GDM1 (cell line): ENCODE data around the gene KRT72.

Source experiments
- DNase-seq: peaks from one replicate; lab custom pipeline; 2025; lab: John Stamatoyannopoulos, UW

The KRT72 gene

DNA sequence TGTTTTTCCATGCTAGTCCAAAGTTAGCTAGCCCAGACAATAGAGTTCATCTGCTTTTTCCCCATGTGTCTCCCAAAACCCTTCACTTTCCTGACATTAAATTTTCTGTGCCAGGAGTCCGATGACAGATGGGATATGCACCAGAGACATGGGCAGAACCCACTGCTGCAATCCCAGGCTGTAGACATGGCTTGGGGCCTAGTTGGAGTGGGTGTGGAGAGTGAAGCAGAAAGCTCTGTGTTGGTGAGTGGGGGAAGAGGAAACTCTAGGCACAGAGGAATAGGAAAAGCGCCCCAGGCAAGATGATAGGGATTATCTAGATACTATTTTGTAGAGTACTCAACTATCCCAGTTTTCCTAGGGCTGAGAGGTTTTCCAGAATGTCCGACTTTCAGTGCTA lies 22.8 kb downstream of the KRT72 start:
- DNase-seq, result no peak

DNA sequence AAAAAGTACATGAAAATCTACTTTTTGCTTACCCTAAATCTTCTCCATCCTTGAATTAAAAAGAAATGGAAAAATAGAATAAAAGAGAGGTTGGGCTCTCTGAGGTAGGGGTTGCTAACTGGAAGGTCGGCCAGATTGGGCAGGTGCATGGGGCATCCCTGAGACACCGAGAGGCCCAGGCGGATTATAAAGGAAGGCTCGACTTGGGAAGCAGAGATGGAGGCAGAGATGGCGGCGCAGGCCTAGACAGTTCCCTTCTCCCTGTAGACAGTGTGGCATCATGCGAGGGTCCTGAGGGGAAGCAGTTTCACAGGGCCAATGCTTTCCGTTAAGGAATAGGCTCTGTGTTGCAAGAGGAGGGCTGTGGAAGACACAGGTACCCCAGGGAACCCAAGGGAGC lies 23.9 kb downstream of the KRT72 start:
- no peak for DNase-seq

- DNase-seq, result no peak
These were observed 25.3 kb downstream of the KRT72 start for GRCh38 chr12:52575948-52576347.

GRCh38 chr12:52575256-52575655 lies 26.0 kb downstream of the KRT72 start:
- DNase-seq, result no peak

- no peak for DNase-seq
These were observed 27.5 kb downstream of the KRT72 start, which contains the start of gene KRT74 for GRCh38 chr12:52573743-52574142. Gene KRT74 (minus strand): TSS chr12:52573843. CDS start chr12:52573777, 66 bp downstream.

GRCh38 chr12:52573306-52573705 lies 28.0 kb downstream of the KRT72 start:
- DNase-seq, result no peak

- no peak for DNase-seq
These were observed 30.8 kb downstream of the KRT72 start for GRCh38 chr12:52570511-52570910.

DNA sequence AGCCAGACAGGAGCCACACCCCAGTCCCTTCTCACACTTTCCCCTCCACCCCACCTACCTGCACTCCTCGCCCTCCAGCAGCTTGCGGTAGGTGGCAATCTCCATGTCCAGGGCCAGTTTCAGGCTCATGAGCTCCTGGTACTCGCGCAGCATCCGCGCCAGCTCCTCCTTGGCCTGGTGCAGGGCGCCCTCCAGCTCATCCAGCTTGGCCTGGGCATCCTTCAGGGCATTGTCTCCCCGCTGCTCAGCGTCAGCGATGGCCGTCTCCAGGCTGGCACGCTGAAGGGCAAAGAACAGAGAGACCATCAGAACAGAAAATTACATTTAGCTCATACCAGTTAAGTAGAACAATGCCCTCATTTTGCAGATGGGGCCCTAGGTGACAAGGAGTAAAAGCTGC lies 33.2 kb downstream of the KRT72 start:
- no peak for DNase-seq

DNA sequence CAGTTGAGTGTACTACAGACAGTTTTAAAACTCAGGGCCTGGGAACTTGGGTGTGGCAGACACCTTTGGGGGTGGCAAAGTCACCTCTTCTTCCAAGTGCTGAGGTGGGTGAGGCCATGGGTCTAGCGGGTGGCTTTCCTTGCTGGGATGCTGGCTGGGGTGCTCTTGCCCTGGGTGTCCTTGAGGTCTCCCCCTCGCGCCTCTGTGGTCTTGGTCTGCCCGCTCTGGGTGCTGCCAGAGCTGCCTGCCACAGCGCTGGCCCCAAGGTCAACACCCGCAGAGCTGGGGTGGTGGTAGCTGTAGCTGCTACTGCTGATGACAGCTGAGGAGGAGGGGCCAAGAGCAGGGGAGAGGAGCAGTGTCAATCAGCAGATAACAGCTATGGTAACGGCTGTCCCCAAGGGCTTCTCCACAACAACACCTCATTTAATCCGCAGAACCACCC lies 34.4 kb downstream of the KRT72 start:
- DNase-seq, result no peak

GRCh38 chr12:52564582-52564981 lies 36.7 kb downstream of the KRT72 start:
- no peak for DNase-seq

DNA sequence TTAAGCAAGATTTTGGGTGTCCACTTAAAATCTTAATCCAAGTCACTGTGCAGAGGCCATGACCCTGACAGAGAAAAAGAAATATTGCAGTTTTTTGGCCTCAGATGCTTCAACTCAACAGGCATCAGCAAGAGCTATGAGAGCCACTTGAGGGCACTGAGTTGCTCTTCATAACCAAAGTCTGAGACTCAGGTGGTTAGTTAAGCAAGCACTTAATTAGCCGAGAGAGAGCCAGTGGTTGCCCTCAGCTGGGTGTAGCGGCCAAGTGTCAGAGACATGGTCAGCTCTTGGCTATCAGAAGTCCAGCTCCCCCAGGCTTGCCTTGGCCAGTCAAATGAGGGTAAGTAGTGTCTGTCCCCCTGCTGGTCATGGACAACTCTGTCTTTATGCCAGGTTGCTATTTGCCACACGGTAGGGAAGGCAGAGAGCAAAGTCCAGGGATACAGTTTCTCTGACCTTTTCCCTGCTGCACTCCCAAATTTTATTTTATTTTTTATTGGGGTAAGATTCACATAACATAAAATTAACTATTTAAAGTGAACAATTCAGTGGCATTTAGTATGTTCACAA lies 39.3 kb downstream of the KRT72 start:
- no peak for DNase-seq

- DNase-seq, result no peak
These were observed 41.3 kb downstream of the KRT72 start for GRCh38 chr12:52559979-52560378.

GRCh38 chr12:52558781-52559445 lies 42.4 kb downstream of the KRT72 start:
- no peak for DNase-seq

DNA sequence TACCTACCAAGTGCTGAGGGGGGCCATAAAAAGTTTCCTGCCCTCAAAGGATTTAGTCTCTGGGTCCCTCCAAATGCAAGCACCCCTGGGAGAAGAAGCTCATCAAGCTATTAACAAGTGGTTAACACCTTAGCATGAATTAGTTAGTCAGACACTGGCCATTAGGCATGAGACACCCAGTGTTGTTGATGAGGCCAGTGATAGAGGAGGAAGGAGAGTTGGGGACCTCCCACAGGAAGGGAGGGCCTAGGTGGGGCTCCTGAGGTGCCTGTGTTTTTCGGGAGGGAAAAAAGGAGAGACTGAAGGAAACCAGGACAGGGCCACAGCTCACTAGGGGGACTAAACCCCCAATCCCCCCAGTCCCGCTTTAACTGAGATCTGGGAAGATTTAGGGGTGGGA lies 43.8 kb downstream of the KRT72 start:
- DNase-seq, result no peak

DNA sequence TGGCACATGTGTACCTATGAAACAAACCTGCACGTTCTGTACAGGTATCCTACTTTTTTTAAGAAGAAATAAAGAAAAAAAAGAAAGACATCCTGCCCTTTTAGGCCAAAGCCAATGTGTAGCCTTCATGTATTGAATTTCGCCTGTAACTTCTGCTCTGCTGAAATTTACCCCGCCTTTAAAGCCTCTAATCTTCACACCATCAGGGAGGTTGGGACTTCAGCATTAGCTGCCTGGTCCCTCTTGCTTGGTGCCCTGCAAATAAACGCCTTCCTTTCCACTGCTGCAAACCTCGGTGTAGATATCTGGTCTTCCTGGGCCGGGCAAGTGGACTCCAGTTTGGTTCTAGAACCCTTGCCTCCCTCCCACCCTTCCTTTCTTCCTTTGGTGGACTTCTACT lies 45.7 kb downstream of the KRT72 start:
- no peak for DNase-seq

- DNase-seq, result no peak
These were observed 48.5 kb downstream of the KRT72 start, which contains the start of gene KRT71 for GRCh38 chr12:52552681-52553195. Gene KRT71 (minus strand): TSS chr12:52553145. CDS start chr12:52553077, 68 bp downstream.

DNA sequence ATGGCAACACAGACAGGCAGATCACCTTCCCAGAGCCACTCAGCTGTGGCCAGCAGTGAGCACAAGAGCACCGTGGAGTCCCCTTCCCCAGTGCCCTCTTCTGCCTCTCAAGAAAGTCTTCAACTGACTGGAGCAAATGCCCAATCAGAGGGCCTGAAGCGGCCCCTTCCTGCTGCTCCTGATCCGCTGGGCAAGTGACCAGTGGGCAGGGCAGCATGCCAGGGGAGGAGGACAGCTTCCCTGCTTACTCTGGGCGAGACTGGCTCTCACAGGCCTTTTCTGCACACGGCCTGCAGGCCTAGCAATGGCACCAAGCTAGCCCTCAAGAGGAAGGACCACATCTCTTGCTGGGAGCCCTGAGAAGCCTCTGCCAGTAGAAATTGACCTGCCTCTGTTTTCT lies 49.2 kb downstream of the KRT72 start:
- no peak for DNase-seq

GRCh38 chr12:52551216-52551865 lies 49.9 kb downstream of the KRT72 start:
- DNase-seq, result no peak

DNA sequence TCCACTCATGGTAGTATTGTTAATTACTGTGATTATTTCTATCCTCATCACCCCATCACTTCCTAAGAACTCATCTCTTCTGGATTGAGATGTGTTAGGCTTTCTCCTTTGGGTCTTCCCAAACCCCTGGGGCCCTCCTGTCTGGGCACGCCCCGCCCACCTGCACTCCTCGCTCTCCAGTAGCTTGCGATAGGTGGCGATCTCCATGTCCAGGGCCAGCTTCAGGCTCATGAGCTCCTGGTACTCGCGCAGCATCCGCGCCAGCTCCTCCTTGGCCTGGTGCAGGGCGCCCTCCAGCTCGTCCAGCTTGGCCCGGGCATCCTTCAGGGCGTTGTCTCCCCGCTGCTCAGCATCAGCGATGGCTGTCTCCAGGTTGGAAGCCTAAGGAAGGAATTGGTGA lies 55.1 kb downstream of the KRT72 start:
- no peak for DNase-seq

DNA sequence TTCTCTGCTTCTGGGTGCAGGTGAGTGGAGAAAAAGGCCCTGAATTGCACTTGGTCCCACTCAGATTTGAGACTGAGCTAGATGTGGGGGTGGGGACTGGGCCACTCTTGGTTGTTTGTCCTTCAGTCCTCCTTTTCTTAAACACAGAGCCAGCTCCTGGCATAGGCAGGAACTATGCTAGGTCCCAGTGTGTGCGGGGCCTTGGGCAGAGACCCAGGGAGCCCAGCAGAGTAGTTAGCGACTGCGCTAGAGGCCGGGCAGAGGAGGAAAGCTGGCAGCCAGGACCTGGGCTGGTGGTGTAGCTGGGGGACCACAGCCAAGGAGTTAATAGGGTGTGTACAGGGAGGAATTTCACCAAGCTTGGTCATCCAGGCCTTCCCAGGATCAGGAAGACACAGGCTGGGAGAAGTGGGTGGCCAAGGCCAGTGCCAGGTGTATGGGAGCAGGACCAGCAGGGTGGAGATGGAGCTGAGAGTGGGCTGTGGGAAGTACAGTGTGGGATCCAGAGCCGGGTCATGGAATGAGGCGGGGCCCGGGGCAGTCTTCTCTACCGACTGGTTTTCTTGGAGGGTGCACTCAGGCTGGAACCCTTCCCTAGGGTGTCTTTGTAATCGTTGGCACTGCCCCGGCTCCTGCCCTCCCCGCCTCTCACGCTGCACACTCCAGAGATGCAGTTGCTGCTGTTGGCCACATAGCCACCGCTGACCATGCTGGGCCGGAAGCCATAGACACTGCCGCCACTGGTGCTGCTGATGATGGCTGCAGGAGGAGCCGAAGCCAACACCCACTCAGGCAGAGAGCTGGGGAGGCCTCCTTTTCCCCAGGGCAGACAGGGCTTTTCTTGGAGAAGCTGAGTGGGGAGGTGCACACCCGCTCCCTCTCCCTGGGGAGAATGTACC lies 57.0 kb downstream of the KRT72 start:
- no peak for DNase-seq

GRCh38 chr12:52542785-52543318 lies 58.4 kb downstream of the KRT72 start:
- no peak for DNase-seq

GRCh38 chr12:52542157-52542556 lies 59.1 kb downstream of the KRT72 start:
- no peak for DNase-seq
